Astrocyte (in vitro differentiated cells and primary cell): ENCODE results near the gene SOX13.

Experiments used
- CTCF ChIP-seq: IDR thresholded peaks from 2 replicates; pipeline ENCODE4 v1.5.1; 2011; ENCODE audit warnings: low read depth, mild to moderate bottlenecking, inconsistent platforms, low read length, moderate library complexity; ENCODE audit not compliant: insufficient read depth
- EZH2 ChIP-seq: IDR thresholded peaks from 2 replicates; pipeline ENCODE4 v1.6.1; 2012; ENCODE audit warnings: mild to moderate bottlenecking, low read length, inconsistent platforms; ENCODE audit not compliant: insufficient read depth

GRCh38 chr1:204128464-204128963 lies 55.6 kb downstream of the SOX13 start:
- TF ChIP-seq CTCF (no peak), EZH2 (no peak)
